HG03520 (cell line): ENCODE data around the gene PRSS22.
A peak's percentile ranks its signal among the peaks of the same experiment; 100 is the strongest.

Experiments used
- ATAC-seq: cut with Tn5 transposase; IDR thresholded peaks from one replicate; pipeline ENCODE4 v1.9.1; 2021; ENCODE audit warnings: mild to moderate bottlenecking, moderate library complexity; ENCODE audit not compliant: unreplicated experiment

The PRSS22 gene

GRCh38 chr16:2881783-2882649, 24.0 kb upstream of the PRSS22 start:
- no peak for ATAC-seq

GRCh38 chr16:2879854-2880508, 22.0 kb upstream of the PRSS22 start:
- ATAC-seq, result no peak

- peak; percentile 48 for ATAC-seq
These were observed 17.0 kb upstream of the PRSS22 start for GRCh38 chr16:2874912-2875362.

GRCh38 chr16:2874032-2874911, 16.3 kb upstream of the PRSS22 start:
- no peak for ATAC-seq

GRCh38 chr16:2871926-2872325, 14.0 kb upstream of the PRSS22 start:
- no peak for ATAC-seq

- peak; percentile 72 for ATAC-seq
These were observed 10.2 kb upstream of the PRSS22 start for GRCh38 chr16:2867987-2868789.

- no peak for ATAC-seq
These were observed 9.7 kb upstream of the PRSS22 start for GRCh38 chr16:2867661-2867986.

- ATAC-seq, result no peak
These were observed 8.5 kb upstream of the PRSS22 start for GRCh38 chr16:2866431-2866830.

GRCh38 chr16:2865651-2866050, 7.7 kb upstream of the PRSS22 start:
- no peak for ATAC-seq

- no peak for ATAC-seq
These were observed 3.0 kb upstream of the PRSS22 start for GRCh38 chr16:2860826-2861567.

- ATAC-seq, result no peak
These were observed 1.8 kb upstream of the PRSS22 start for GRCh38 chr16:2859686-2860265.

GRCh38 chr16:2858245-2859025, 465 bp upstream of the PRSS22 start:
- ATAC-seq, result no peak

GRCh38 chr16:2856686-2857450, 1.1 kb downstream of the PRSS22 start:
- ATAC-seq, result no peak

GRCh38 chr16:2856061-2856670, 1.8 kb downstream of the PRSS22 start:
- ATAC-seq, result no peak

GRCh38 chr16:2855536-2855935, 2.4 kb downstream of the PRSS22 start:
- ATAC-seq, result no peak

GRCh38 chr16:2854700-2855309, 3.2 kb downstream of the PRSS22 start:
- ATAC-seq, result no peak

GRCh38 chr16:2853531-2854073, 4.4 kb downstream of the PRSS22 start:
- ATAC-seq, result no peak
